ENCODE results near the gene INTS14.

DNA sequence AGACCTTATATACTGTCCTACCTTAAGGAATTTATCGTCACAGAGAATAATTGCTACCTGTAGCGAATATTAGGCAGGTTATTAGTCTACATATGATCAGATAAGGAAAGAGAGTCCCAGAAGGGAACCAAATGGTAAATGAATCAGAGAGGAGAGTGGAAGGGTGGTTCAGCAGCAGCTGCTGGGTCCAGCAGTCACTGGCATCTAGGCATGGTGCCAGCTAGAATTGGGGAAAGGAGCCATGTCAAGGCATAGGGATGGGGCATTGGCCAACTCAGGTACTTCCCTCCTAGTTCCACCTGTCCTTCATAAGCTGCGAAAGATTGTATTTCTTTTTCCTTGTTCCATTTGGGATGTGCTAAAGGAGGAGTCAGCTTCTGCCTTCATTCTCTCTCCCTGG is 57.2 kb downstream of the INTS14 start:
- TF ChIP-seq, protein P1, sequence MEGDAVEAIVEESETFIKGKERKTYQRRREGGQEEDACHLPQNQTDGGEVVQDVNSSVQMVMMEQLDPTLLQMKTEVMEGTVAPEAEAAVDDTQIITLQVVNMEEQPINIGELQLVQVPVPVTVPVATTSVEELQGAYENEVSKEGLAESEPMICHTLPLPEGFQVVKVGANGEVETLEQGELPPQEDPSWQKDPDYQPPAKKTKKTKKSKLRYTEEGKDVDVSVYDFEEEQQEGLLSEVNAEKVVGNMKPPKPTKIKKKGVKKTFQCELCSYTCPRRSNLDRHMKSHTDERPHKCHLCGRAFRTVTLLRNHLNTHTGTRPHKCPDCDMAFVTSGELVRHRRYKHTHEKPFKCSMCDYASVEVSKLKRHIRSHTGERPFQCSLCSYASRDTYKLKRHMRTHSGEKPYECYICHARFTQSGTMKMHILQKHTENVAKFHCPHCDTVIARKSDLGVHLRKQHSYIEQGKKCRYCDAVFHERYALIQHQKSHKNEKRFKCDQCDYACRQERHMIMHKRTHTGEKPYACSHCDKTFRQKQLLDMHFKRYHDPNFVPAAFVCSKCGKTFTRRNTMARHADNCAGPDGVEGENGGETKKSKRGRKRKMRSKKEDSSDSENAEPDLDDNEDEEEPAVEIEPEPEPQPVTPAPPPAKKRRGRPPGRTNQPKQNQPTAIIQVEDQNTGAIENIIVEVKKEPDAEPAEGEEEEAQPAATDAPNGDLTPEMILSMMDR (IDR thresholded peaks at IDR 0.05) = no peak
- no peak for TF ChIP-seq POLR2A (IDR thresholded peaks at IDR 0.05)
